HepG2 (cell line): ENCODE results near the gene IL3RA. TPM values are rescaled to one million over a fixed set of nuclear protein-coding genes. Genes with fewer than 3 reads are reported as not detected.

Source experiments
- AFF4 ChIP-seq: sonication (generic); formaldehyde crosslinking; IDR thresholded peaks from 2 replicates; pipeline ENCODE4 v1.4.0; 2020; ENCODE audit warnings: missing genetic modification reagents
- NFKBIZ ChIP-seq: IDR thresholded peaks from 2 replicates; pipeline ENCODE4 v1.6.1; 2018; ENCODE audit warnings: missing genetic modification reagents, missing compliant biosample characterization
- RNF219 ChIP-seq: sonication (generic); formaldehyde crosslinking; IDR thresholded peaks from 2 replicates; pipeline ENCODE4 v1.5.0; 2020; ENCODE audit warnings: mild to moderate bottlenecking, missing genetic modification reagents
- SATB2 ChIP-seq: sonication (generic); formaldehyde crosslinking; IDR thresholded peaks from 2 replicates; pipeline ENCODE4 v1.5.0; 2020; ENCODE audit warnings: missing genetic modification reagents
- UBTF ChIP-seq: sonication (generic); formaldehyde crosslinking; IDR thresholded peaks from 2 replicates; pipeline ENCODE4 v1.4.0; 2020; ENCODE audit warnings: mild to moderate bottlenecking, missing genetic modification reagents
- ZNF263 ChIP-seq: sonication (generic); formaldehyde crosslinking; IDR thresholded peaks from 2 replicates; pipeline ENCODE4 v1.4.0; 2020; ENCODE audit warnings: missing genetic modification reagents
- ZNF574 ChIP-seq: sonication (generic); formaldehyde crosslinking; IDR thresholded peaks from 2 replicates; pipeline ENCODE4 v1.4.0; 2020; ENCODE audit warnings: missing genetic modification reagents
- ZNF646 ChIP-seq: sonication (generic); formaldehyde crosslinking; IDR thresholded peaks from 2 replicates; pipeline ENCODE4 v1.9.0; 2021; ENCODE audit warnings: mild to moderate bottlenecking, missing genetic modification reagents
- polyA plus RNA-seq, 8 experiments: library from polyadenylated mRNA; depleted of rRNA in 3 of 8; stranded (reverse) in 7 of 8; unstranded in 1 of 8; fragments of >200 nt; fragmentation: Illumina TruSeq in 4 of 8; extraction: Trizol in 4 of 8; gene quantifications; 2 replicates each; pipeline versions ENCODE4 v1.2.1 to v1.2.3, GENCODE V29; 2011 to 2016; ENCODE audit warnings: low read depth in 4 of 8, missing spikeins in 1 of 8, mixed read lengths in 1 of 8; ENCODE audit not compliant: insufficient read depth in 1 of 8
- total RNA-seq, 5 experiments: library from RNA; depleted of rRNA; stranded (reverse); fragments of >200 nt; fragmentation: Illumina TruSeq; extraction: Trizol; gene quantifications; 2 replicates each; pipeline ENCODE4 v1.2.3, GENCODE V29; 2016; ENCODE audit warnings: low read depth in 1 of 5

The IL3RA gene
- total and polyA plus RNA-seq, 2 of the 13 experiments (the other 11 are each of a cell fraction or from before 2014, with no cell fraction given) = not detected

- TF ChIP-seq UBTF (CRISPR knock-in tag) (0 out of 2 replicates have a peak, but pooled peaks have one; percentile 53), ZNF574 (CRISPR knock-in tag) (no peak), NFKBIZ (CRISPR knock-in tag) (0 out of 2 replicates have a peak, but pooled peaks have one; percentile 39), AFF4 (no peak), RNF219 (CRISPR knock-in tag) (no peak), ZNF646 (CRISPR knock-in tag) (no peak), ZNF263 (peak; percentile 27; the same call in 1 of the 2 replicates), SATB2 (no peak)
Measured at GRCh38 chrX:1391370-1391706, 54.8 kb downstream of the IL3RA start (continued).
